Measurements from ENCODE around the gene C17orf75.

Gene C17orf75

GRCh38 chr17:32311028-32311536 lies 30.9 kb downstream of the C17orf75 start:
- DNase-seq: peak in 1 of 10 donors; percentile 52
- intact Hi-C loops (cut with DNase I): no loop called here

DNA sequence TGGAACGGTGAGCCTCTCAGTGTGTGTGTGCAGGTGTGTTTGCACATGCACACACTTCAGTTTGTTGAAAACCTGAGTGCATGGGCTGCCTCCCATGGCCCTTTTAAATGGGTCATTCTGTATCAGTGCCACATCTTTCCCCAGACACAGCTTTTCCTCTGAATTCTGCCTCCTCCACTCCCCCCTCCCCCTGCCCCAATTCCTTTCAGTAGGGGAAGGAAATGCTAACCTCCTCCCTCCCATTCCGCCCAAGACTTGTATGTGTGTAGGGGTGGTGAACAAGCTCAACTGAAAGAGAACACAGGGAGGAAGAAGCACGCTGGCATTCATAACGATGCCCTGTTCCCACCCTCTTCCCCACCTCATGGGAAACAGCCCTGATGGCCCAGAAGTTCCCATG lies 34.3 kb downstream of the C17orf75 start:
- intact Hi-C loops (cut with DNase I): no loop called here

GRCh38 chr17:32305049-32305448 lies 36.9 kb downstream of the C17orf75 start:
- no peak for DNase-seq
- intact Hi-C loops (cut with DNase I): no loop called here

More for the DNA sequence above, 34.3 kb downstream of the C17orf75 start:
- no peak for DNase-seq

- intact Hi-C loops (cut with DNase I): no loop called here
- DNase-seq: no peak
These were observed 38.1 kb downstream of the C17orf75 start for GRCh38 chr17:32303781-32304288.

DNA sequence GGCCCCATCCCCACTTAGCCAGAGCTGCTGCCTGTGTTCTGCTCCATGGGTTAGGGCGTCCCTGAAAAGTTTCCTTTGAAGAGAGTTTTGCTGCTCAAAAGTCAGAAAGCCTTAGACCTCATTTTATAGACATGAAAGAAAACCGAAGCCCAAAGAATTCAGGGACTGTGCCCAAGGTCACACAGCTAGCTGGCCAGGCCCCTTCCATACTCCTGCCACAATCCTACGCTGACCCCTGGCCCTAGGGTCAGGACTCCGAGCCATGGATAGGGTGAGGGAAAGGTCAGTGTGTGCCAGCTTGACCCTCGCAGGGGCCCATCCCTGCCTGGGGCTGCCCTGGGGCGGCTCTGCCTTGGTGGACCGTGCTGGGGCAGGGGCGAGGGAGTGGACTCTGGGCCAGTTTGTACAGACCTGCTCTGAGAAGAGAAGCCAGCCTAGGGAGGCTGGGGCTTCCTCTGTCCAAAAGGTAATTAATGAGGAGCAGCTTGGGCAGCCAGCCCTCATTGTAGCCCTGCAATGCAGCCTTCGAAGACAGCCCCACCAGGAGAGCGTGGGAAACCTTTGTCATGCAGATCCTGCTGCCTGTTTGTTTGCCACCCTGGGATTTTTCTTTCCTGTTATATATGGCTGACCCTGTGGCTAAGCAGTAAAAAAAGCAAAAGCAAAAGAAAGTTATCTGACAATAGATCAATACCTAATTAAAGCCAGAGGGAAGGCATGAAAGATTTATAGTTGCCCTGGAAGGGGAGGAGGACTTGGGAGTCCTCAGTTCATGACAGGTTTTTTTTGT lies 38.9 kb downstream of the C17orf75 start:
- intact Hi-C loops (cut with DNase I): no loop called here
- no peak for DNase-seq

DNA sequence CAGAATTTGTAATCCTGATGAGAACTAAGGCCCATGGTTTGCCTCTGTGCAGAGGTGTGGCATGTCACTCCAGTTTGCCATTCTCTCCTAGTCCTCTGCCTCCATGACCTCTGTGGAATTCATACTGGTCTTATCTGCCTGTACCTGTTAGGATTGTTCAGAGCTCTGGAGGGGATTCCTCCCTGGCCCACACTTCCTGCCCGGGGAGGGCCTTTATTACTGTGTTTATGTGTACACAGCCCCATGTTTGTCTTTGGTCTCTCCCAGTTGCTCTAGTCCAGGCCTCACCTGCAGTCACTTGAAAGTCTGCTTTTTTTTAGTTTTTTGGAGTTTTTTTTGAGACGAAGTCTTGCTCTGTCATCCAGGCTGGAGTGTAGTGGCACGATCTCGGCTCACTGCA lies 39.9 kb downstream of the C17orf75 start:
- no peak for DNase-seq
- intact Hi-C loops (cut with DNase I): no loop called here

GRCh38 chr17:32299580-32300164 lies 42.3 kb downstream of the C17orf75 start:
- intact Hi-C loops (cut with DNase I): no loop called here
- no peak for DNase-seq

- intact Hi-C loops (cut with DNase I): no loop called here
- peak in 1 of 10 donors; percentile 69 for DNase-seq
These were observed 43.0 kb downstream of the C17orf75 start for GRCh38 chr17:32298721-32299579.

DNA sequence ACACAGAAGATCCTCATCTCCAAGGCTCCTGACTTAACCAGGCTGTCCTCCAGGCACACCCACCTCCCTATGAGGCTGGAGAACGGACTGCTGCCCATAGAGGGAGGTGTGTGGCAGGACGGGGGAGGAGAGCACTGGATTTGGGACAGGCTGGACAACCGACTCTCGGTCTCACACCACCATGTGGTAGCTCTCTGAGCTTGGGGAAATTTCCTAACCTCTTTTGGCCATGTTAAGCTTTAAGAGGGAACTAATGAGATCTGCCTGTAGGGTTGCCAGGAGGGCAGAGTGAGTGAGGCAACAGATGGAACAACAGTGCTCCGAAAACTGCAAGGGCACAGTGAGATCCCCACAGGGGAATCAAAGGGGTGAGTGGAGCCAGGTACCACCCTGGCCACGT lies 43.7 kb downstream of the C17orf75 start:
- no peak for DNase-seq
- intact Hi-C loops (cut with DNase I): no loop called here

DNA sequence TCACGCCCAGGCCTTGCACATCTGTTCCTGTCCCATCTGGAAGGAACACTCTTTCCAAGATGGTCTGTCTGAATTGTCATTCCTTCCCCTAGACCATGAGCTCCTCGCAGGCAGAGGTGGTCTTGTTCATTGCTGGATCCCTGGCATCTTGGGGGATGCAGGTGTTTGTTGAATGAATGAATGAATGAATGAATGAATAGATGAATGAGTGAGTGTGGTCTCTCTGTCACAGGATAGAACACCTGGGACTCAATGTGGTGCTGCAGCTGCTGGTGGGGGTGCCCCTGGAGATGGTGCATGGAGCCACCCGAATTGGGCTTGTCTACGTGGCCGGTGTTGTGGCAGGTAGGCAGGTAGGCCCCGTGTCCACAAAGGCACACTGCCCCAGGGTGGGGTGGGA lies 44.1 kb downstream of the C17orf75 start:
- intact Hi-C loops (cut with DNase I): no loop called here

DNA sequence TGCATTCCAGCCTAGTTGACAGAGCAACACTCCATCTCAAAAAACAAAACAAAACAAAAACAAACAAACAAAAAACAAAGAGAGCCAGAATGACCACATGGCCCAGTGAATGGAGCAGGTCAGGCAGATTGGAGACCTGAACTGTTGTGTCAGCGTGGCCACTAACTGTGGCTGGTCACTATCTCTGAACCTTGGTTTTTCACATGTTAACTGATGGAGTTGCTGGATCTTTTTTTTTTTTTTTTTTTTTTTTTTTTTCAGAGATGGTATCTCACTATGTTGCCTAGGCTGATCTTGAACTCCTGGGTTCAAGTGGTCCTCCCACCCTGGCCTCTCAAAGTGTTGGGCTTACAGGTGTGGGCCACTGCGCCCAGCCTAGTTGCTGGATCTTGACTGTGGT lies 44.5 kb downstream of the C17orf75 start:
- DNase-seq: no peak
- intact Hi-C loops (cut with DNase I): no loop called here

More for the DNA sequence above, 44.1 kb downstream of the C17orf75 start:
- no peak for DNase-seq

GRCh38 chr17:32292094-32292493 lies 49.9 kb downstream of the C17orf75 start:
- DNase-seq: no peak
- intact Hi-C loops (cut with DNase I): no loop called here

DNA sequence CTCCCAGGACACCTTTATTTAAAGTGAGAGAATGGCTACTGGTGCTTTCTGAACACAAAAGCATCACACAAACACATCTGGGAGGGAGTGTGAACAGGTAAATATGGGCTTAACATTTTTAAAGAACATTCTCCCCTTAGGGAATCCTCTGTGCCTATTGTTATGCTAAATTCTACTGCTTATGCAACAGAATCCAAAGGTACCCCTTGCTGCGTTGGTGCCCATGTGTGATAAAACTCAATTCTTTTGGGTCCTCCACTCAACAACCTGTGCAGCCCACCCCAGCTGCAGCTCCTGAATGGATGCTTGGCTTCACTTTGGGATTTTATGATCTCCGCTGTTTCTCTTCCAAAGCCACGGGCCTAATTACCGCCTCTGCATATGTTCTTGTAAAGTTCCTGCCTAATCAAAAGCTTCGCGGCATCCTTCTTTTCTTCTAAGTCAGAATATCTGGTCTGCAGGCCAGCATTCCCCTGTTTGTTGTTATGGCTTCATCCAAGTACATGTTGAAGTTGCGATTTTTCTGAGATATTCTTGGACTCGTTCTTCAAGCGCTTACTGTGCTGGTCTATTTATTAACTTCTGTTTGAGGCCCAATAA lies 52.4 kb downstream of the C17orf75 start:
- no peak for DNase-seq
- intact Hi-C loops (cut with DNase I): no loop called here

DNA sequence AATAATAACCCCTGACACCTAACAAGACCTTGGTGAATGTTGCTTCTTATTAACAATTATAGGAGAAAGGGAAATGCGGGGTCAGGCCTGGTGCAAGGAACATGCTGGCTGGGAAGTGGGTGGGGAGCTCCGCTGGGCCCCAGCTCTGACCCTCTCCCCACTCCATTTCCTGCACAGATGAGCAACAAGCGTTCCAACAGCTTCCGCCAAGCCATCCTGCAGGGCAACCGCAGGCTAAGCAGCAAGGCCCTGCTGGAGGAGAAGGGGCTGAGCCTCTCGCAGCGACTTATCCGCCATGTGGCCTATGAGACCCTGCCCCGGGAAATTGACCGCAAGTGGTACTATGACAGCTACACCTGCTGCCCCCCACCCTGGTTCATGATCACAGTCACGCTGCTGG lies 53.4 kb downstream of the C17orf75 start:
- DNase-seq: no peak
- intact Hi-C loops (cut with DNase I): no loop called here

DNA sequence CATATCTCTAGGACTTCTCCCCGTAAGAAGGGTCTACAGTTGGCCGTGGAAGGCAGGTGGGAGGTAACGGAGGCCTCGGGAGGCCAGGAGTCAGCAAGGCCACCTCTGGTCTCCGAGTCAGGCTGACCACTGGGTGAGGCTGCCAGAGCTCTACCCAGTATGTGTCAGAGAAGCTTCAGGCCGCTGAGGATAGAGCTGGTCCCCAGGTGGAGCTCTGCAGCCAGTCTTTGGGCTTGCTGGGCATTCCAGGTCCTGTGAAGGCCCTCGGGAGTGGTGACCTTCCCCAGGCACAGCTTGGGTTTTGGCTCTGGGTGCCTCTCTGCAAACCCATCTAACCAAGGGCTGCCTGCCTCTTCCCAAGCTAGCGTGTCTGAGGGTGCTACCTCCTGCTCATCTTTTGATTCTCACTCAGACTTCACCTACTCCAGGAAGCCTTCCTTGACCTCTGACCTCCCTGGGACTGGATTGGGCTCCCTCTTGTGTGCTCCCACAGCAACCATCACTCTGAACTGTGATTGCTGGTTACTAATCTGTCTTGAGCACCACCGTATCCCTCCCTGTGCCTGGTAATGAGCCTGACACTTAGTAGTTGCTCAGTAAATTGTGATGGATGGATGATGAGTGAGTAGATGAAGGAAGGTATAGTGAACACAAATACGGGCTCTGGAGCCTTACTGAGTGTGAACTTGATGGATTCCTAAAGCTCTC lies 54.0 kb downstream of the C17orf75 start:
- intact Hi-C loops (cut with DNase I): no loop called here
- DNase-seq: no peak

- intact Hi-C loops (cut with DNase I): no loop called here
- DNase-seq: no peak
These were observed 55.5 kb downstream of the C17orf75 start for GRCh38 chr17:32286518-32286900.

DNA sequence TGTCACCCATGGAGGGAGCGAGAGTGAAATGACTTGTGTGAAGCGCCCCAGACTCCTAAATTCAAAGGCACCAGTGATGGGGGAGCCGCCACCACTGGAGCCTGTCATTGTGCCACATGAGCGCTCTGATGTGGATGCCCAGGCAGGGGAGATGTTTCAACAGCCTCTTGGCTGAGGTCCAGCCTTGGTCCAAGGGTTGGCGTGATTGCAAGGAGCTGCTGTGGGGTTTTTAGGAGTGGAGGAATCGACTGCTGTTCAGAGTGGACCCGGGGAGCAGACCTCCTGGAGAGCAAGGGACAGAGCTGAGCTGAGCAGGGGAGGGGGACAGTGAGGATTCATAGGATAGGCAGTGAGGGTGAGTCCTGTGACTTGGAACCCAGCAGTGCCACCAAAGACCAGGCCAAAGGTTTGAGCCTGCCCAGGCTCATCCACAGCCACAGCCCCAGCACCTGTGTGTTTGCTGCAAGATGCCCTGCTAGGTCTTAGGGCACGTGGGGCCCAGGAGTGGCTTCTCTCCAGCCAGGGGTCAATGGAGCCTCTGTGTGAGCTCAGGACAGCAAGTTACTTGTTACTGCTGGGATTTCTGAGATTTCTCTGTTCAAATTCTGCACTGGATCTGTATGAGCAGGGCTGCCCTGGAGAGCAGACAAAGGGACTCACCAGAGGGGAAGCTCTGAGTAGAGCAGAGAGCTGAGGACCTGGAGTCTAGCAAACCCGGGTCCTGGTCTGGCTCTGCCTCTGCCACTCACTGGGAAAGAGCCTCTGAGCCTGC lies 56.0 kb downstream of the C17orf75 start:
- DNase-seq: peak in 8 of 10 donors; percentile 50 to 96 (median 66)
- intact Hi-C loops (cut with DNase I): no loop called here

- DNase-seq: no peak
- intact Hi-C loops (cut with DNase I): no loop called here
These were observed 56.7 kb downstream of the C17orf75 start for GRCh38 chr17:32285306-32285705.

DNA sequence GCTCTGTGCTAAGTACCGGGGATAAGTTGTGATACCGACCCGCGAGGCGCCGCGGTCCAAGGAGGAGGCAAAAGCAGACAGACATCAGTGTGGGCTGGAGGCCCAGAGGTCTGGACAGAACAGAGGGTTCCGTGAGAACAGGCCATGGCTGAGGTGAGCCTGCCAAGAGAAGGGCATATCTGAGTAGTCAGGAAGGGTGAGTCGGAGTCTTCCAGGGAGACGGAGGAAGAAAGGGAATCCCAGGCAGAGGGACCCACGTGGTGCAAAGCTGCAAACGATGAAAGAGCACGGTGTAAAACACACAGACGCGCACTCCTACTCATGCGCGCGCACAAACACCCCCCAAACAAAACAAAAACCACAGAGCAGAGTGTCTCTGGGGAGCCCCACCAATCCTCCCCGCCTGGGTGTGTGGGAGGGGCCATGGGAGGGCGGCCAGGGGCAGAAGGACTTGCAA lies 58.2 kb downstream of the C17orf75 start:
- intact Hi-C loops (cut with DNase I): no loop called here

More for the DNA sequence above, 58.2 kb downstream of the C17orf75 start:
- DNase-seq: peak in 2 of 10 donors; percentile 29 to 31
